C1 segment of cervical spinal cord (tissue), 14 donors: ENCODE results near the gene SYTL3.

Experiments
- DNase-seq, 14 donors: peaks; one replicate each; lab custom pipeline; 2025; lab: John Stamatoyannopoulos, UW

Gene SYTL3

GRCh38 chr6:158771399-158772152, 121.7 kb downstream of the SYTL3 start:
- peak in 2 of 14 donors; percentile 9 to 15 for DNase-seq

GRCh38 chr6:158772172-158772571, 122.3 kb downstream of the SYTL3 start:
- no peak for DNase-seq

GRCh38 chr6:158772851-158773371, 123.1 kb downstream of the SYTL3 start:
- no peak for DNase-seq

- DNase-seq: no peak
Measured at GRCh38 chr6:158773581-158774449, 124.0 kb downstream of the SYTL3 start.

GRCh38 chr6:158774717-158775449, 125.0 kb downstream of the SYTL3 start:
- DNase-seq: no peak

GRCh38 chr6:158775832-158776231, 126.0 kb downstream of the SYTL3 start:
- DNase-seq: no peak

- DNase-seq: no peak
Measured at GRCh38 chr6:158776737-158777136, 126.9 kb downstream of the SYTL3 start.

GRCh38 chr6:158777510-158777909, 127.7 kb downstream of the SYTL3 start:
- DNase-seq: no peak

- DNase-seq: no peak
Measured at GRCh38 chr6:158778005-158778527, 128.2 kb downstream of the SYTL3 start.

- DNase-seq: no peak
Measured at GRCh38 chr6:158780246-158780884, 130.5 kb downstream of the SYTL3 start.

GRCh38 chr6:158780988-158781691, 131.3 kb downstream of the SYTL3 start:
- DNase-seq: no peak

GRCh38 chr6:158781692-158782373, 132.0 kb downstream of the SYTL3 start:
- no peak for DNase-seq

- DNase-seq: no peak
Measured at GRCh38 chr6:158782432-158783166, 132.7 kb downstream of the SYTL3 start.

GRCh38 chr6:158783167-158783450, 133.3 kb downstream of the SYTL3 start:
- DNase-seq: no peak

- no peak for DNase-seq
Measured at GRCh38 chr6:158783851-158784250, 134.0 kb downstream of the SYTL3 start.

- no peak for DNase-seq
Measured at GRCh38 chr6:158784505-158784904, 134.7 kb downstream of the SYTL3 start.

GRCh38 chr6:158785036-158785435, 135.2 kb downstream of the SYTL3 start:
- DNase-seq: no peak

GRCh38 chr6:158786645-158787304, 136.9 kb downstream of the SYTL3 start:
- DNase-seq: no peak

GRCh38 chr6:158787395-158787794, 137.5 kb downstream of the SYTL3 start:
- no peak for DNase-seq
